Colonic mucosa (tissue), 4 donors: ENCODE measurements around the gene PCSK5. TPM values are rescaled to one million over a fixed set of nuclear protein-coding genes. Genes with fewer than 3 reads are reported as not detected.

Source experiments
- DNase-seq: peaks from one replicate; pipeline ENCODE4 v3.0.0-alpha.2; 2020
- H3K27ac ChIP-seq: fragments of 200-600 bp; one replicate; pipeline ENCODE4 v1.8.0; 2021
- H3K27me3 ChIP-seq: fragments of 200-600 bp; one replicate; pipeline ENCODE4 v1.8.0; 2021
- H3K36me3 ChIP-seq: fragments of 200-600 bp; one replicate; pipeline ENCODE4 v1.8.0; 2021
- H3K4me1 ChIP-seq: fragments of 200-600 bp; one replicate; pipeline ENCODE4 v1.8.0; 2021; ENCODE audit warnings: mild to moderate bottlenecking
- H3K4me3 ChIP-seq: fragments of 200-600 bp; one replicate; pipeline ENCODE4 v1.8.0; 2021
- H3K9ac ChIP-seq, 2 donors: one replicate each; pipeline ENCODE4 v1.7.0; 2013; ENCODE audit warnings: control low read depth in 2 of 2, low read depth in 2 of 2, low read length in 2 of 2
- H3K9me3 ChIP-seq: fragments of 200-600 bp; one replicate; pipeline ENCODE4 v1.8.0; 2021
- intact Hi-C: fragments of 100-400 bp; cut with DNase I; formaldehyde crosslinking; loops from one replicate; pipeline ENCODE4 v1.14.1; 2022
- total RNA-seq, 2 donors: library from RNA; stranded (reverse); fragmentation: NEBNext Ultra II Directional in 1 of 2; extraction: Animal tissue kit (Norgen Biotek cat#: 25700) in 1 of 2; gene quantifications; one replicate each; pipeline ENCODE4 v1.2.1, GENCODE V29; 2021
- TF ChIP-seq, protein P1 (sequence below): fragments of 200-600 bp; IDR thresholded peaks from one replicate; pipeline ENCODE4 v1.8.0; 2022; ENCODE audit warnings: antibody characterized with exemption, mild to moderate bottlenecking
- donor health status: healthy.
- donor health status: DM: no; HTN: no; CAD: no.
- donor health status: DM: no; HTN: no; CAD: no.

The PCSK5 gene
- total RNA-seq, 2 donors from 2014 or later: 36.7 to 55.3 TPM

DNA sequence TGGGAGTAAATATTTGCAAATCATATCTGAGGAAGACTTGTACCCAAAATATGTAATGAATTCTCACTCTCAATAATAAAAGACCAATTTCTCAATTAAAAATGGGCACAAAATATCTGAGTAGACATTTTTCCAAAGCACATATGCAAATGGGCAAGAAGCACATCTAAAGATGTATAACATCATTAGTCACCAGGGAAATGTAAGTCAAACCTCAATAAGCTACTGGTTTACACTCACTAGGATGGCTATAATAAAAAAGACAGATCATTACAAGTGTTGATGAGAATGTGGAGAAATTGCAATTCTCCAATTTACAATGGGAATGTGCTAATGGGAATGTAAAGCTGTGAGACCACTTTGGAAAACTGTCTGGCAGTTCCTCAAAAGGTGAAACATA is 13.9 kb downstream of the PCSK5 start:
- Histone ChIP-seq H3K4me1 (no peaks in the 10 kb centered on the region), H3K27me3 (no peaks in the 10 kb centered on the region), H3K27ac (no peak overlapping the region), H3K36me3 (no peaks in the 10 kb centered on the region), H3K9me3 (no peaks in the 10 kb centered on the region), H3K9ac (no peak overlapping the region), H3K4me3 (no peak overlapping the region)
- intact Hi-C loops: no loop called here
- no peak for DNase-seq
- TF ChIP-seq, protein P1, sequence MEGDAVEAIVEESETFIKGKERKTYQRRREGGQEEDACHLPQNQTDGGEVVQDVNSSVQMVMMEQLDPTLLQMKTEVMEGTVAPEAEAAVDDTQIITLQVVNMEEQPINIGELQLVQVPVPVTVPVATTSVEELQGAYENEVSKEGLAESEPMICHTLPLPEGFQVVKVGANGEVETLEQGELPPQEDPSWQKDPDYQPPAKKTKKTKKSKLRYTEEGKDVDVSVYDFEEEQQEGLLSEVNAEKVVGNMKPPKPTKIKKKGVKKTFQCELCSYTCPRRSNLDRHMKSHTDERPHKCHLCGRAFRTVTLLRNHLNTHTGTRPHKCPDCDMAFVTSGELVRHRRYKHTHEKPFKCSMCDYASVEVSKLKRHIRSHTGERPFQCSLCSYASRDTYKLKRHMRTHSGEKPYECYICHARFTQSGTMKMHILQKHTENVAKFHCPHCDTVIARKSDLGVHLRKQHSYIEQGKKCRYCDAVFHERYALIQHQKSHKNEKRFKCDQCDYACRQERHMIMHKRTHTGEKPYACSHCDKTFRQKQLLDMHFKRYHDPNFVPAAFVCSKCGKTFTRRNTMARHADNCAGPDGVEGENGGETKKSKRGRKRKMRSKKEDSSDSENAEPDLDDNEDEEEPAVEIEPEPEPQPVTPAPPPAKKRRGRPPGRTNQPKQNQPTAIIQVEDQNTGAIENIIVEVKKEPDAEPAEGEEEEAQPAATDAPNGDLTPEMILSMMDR: no peak

DNA sequence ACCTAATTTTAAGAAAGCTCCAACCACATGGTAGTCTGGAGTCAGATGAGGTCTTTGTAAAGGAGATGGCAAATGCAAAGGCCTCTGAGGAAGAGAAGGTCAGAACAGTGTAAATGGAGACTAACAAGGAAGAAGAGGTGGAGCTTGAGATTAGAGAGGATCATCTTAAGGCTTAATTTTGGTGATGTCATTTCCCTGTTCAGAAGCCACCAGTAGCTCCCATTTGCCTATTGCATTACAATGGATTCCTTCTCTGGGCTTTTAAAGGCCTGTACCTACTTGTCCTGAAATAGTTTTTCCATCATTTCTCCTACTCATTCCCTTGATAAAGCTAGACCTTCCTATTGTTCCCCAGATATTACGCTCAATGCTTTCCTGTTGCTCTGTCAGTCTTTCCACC is 16.1 kb downstream of the PCSK5 start:
- Histone ChIP-seq H3K36me3 (no peaks in the 10 kb centered on the region), H3K27me3 (no peaks in the 10 kb centered on the region), H3K27ac (no peak overlapping the region), H3K4me3 (no peak overlapping the region), H3K9me3 (no peaks in the 10 kb centered on the region), H3K9ac (no peak overlapping the region), H3K4me1 (no peaks in the 10 kb centered on the region)
- TF ChIP-seq, protein P1: no peak
- intact Hi-C loops: no loop called here
- DNase-seq: no peak

DNA sequence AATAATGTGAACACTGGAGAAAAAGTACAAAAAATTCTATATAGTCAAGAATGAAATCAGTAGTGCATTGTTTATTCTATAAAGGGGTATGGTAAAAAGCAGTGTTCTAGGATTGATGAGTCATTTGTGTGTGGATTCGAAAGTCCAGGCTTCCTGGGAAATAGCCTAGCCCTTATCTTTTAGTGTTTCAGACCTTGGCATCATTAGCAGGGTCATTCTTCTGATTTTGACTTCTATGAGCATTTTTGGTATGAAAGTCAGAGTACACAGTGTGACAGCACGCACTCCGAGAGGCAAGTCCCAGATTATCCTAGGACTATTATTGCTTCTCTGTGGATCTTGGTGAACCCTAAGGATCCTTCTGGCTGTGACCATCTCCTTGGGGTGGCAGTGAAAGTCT is 16.9 kb downstream of the PCSK5 start:
- Histone ChIP-seq H3K36me3 (no peaks in the 10 kb centered on the region), H3K4me3 (no peak overlapping the region), H3K27me3 (no peaks in the 10 kb centered on the region), H3K9ac (no peak overlapping the region), H3K4me1 (no peaks in the 10 kb centered on the region), H3K27ac (no peak overlapping the region), H3K9me3 (no peaks in the 10 kb centered on the region)
- intact Hi-C loops: no loop called here
- TF ChIP-seq, protein P1: no peak
- DNase-seq: no peak

DNA sequence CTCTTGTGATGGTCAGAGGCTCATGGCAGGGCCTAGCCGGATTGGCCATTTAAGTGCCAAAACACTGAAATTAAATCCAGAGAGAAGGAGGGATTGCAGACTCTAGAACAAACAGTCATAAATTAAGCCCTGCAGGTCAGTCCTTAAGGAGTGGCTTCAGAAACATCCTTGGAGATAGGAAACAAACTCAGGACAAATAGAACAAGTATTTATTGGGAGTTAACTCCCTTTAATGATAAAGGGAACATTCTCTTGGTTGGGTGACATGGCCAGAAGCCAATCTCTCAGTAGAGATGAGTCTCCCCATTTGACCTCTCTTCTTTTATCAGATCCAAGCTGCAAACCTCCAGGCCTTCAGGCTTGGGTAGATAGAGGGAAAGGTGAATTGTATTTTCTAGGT is 17.4 kb downstream of the PCSK5 start:
- DNase-seq: no peak
- Histone ChIP-seq H3K4me1 (no peaks in the 10 kb centered on the region), H3K4me3 (no peak overlapping the region)

DNA sequence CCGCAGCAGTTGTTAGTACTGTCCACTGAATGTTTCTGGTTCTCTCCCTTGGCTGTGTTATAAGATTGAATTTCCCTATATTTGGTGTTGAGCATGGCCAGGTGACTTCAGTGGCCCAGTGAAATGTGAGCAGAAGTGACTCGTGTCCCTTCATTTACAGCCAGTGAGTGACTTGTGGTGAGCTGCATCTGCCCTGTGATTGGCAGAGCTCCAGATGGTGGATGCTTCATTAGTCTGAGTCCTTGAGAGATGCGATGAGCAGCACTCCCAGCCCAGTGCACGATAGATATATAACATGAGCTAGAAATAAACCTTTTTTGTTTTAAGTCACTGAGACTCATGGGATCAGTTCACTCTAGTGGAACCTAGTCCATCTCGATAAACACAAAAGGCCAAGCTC is 19.3 kb downstream of the PCSK5 start:
- Histone ChIP-seq H3K9ac (no peak overlapping the region), H3K4me3 (no peak overlapping the region), H3K4me1 (no peaks in the 10 kb centered on the region), H3K9me3 (no peaks in the 10 kb centered on the region), H3K36me3 (no peaks in the 10 kb centered on the region), H3K27ac (no peak overlapping the region), H3K27me3 (no peaks in the 10 kb centered on the region)
- no peak for DNase-seq
- TF ChIP-seq, protein P1: no peak
- intact Hi-C loops: no loop called here

More for the DNA sequence above, 17.4 kb downstream of the PCSK5 start:
- H3K36me3 ChIP-seq: no peaks in the 10 kb centered on the region
- no peaks in the 10 kb centered on the region for H3K27me3 ChIP-seq
- intact Hi-C loops: no loop called here
- H3K27ac ChIP-seq: no peak overlapping the region
- H3K9ac ChIP-seq: no peak overlapping the region
- H3K9me3 ChIP-seq: no peaks in the 10 kb centered on the region
- TF ChIP-seq, protein P1: no peak

DNA sequence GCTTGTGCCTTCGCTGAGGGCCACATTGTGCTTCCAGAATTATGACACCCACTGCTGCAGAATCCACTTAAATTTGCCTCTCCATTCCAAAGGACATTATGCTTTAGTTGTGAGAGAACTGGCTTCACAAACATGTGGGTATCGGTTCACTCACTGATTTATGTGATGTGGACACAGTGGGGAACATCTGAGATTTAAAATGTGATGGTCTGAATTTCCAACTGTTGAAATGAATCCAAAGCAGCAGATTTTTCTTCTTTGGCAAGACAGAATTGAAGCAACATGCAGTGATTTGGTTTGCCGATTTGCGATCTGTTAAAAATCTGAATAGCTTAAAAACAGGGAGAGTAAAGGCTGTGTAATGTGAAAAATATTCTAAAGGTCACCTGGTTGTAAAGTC is 20.3 kb downstream of the PCSK5 start:
- no peak overlapping the region for H3K27ac ChIP-seq
- H3K27me3 ChIP-seq: no peaks in the 10 kb centered on the region
- H3K4me1 ChIP-seq: no peaks in the 10 kb centered on the region
- TF ChIP-seq, protein P1: no peak
- no peak overlapping the region for H3K9ac ChIP-seq
- intact Hi-C loops: no loop called here
- no peaks in the 10 kb centered on the region for H3K36me3 ChIP-seq
- H3K9me3 ChIP-seq: no peaks in the 10 kb centered on the region
- no peak for DNase-seq
- H3K4me3 ChIP-seq: no peak overlapping the region
